Astrocyte (in vitro differentiated cells and primary cell): ENCODE results near the gene ADAMTS17. TPM values are rescaled to one million over a fixed set of nuclear protein-coding genes. Genes with fewer than 3 reads are reported as not detected.

ENCODE experiments used
- DNase-seq: peaks from one replicate; pipeline ENCODE4 v3.0.0-alpha.2; 2010; ENCODE audit warnings: low read depth
- FAIRE-seq: peaks from 2 replicates; lab custom pipeline; 2011; peaks lifted over from hg19 to GRCh38; lab: Jason Lieb, UNC
- H2AFZ ChIP-seq: 2 replicates; pipeline ENCODE4 v1.6.0; 2012; ENCODE audit warnings: low read depth, low read length, inconsistent platforms
- H3K27ac ChIP-seq: 2 replicates; pipeline ENCODE4 v1.5.1; 2011; ENCODE audit warnings: low read depth, low read length, inconsistent platforms
- H3K27me3 ChIP-seq: 2 replicates; pipeline ENCODE4 v1.6.0; 2011; ENCODE audit warnings: low read length, inconsistent platforms; ENCODE audit not compliant: insufficient read depth
- H3K36me3 ChIP-seq: 2 replicates; pipeline ENCODE4 v1.5.1; 2011; ENCODE audit warnings: low read length, inconsistent platforms; ENCODE audit not compliant: insufficient read depth
- H3K4me1 ChIP-seq: 2 replicates; pipeline ENCODE4 v1.5.1; 2011; ENCODE audit warnings: low read length, inconsistent platforms; ENCODE audit not compliant: insufficient read depth
- H3K4me2 ChIP-seq: 2 replicates; pipeline ENCODE4 v1.6.0; 2012; ENCODE audit warnings: low read length, inconsistent platforms
- H3K4me3 ChIP-seq: 2 replicates; pipeline ENCODE4 v1.5.1; 2011; ENCODE audit warnings: low read depth, mild to moderate bottlenecking, low read length, inconsistent platforms; ENCODE audit not compliant: insufficient read depth
- H3K79me2 ChIP-seq: 2 replicates; pipeline ENCODE4 v1.6.0; 2012; ENCODE audit warnings: mild to moderate bottlenecking, low read length, inconsistent platforms; ENCODE audit not compliant: insufficient read depth
- H3K9ac ChIP-seq: 2 replicates; pipeline ENCODE4 v1.6.0; 2012; ENCODE audit warnings: mild to moderate bottlenecking, low read length, inconsistent platforms
- H3K9me3 ChIP-seq: 2 replicates; pipeline ENCODE4 v1.5.1; 2012; ENCODE audit warnings: low read depth, mild to moderate bottlenecking, low read length, inconsistent platforms; ENCODE audit not compliant: insufficient read depth
- H4K20me1 ChIP-seq: 2 replicates; pipeline ENCODE4 v1.6.0; 2012; ENCODE audit warnings: low read length, inconsistent platforms; ENCODE audit not compliant: insufficient read depth
- H3K27ac Mint-ChIP-seq: one replicate; pipeline ENCODE4 v1.8.0; 2021; ENCODE audit warnings: mild to moderate bottlenecking, mixed read lengths; ENCODE audit not compliant: unreplicated experiment
- H3K27me3 Mint-ChIP-seq: one replicate; pipeline ENCODE4 v1.8.0; 2021; ENCODE audit warnings: low read depth, mixed read lengths; ENCODE audit not compliant: unreplicated experiment
- H3K36me3 Mint-ChIP-seq: one replicate; pipeline ENCODE4 v1.8.0; 2021; ENCODE audit warnings: low read depth, mixed read lengths; ENCODE audit not compliant: unreplicated experiment
- H3K4me1 Mint-ChIP-seq: one replicate; pipeline ENCODE4 v1.8.0; 2021; ENCODE audit warnings: low read depth, mixed read lengths; ENCODE audit not compliant: unreplicated experiment
- H3K4me3 Mint-ChIP-seq: one replicate; pipeline ENCODE4 v1.8.0; 2021; ENCODE audit warnings: mild to moderate bottlenecking, moderate library complexity, mixed read lengths; ENCODE audit not compliant: unreplicated experiment
- H3K9me3 Mint-ChIP-seq: one replicate; pipeline ENCODE4 v1.8.0; 2021; ENCODE audit warnings: mild to moderate bottlenecking, mixed read lengths; ENCODE audit not compliant: unreplicated experiment
- EZH2 ChIP-seq: IDR thresholded peaks from 2 replicates; pipeline ENCODE4 v1.6.1; 2012; ENCODE audit warnings: mild to moderate bottlenecking, low read length, inconsistent platforms; ENCODE audit not compliant: insufficient read depth
- total RNA-seq: library from RNA; stranded (reverse); gene quantifications from 2 replicates; pipeline ENCODE4 v1.2.1, GENCODE V29; 2021
- TF ChIP-seq, protein P1 (sequence below): IDR thresholded peaks from 2 replicates; pipeline ENCODE4 v1.5.1; 2011; ENCODE audit warnings: low read depth, mild to moderate bottlenecking, inconsistent platforms, low read length, moderate library complexity; ENCODE audit not compliant: insufficient read depth

The ADAMTS17 gene
- total RNA-seq, 1 donor from 2014 or later: 0.27 TPM

GRCh38 chr15:100026041-100026440 is 315.7 kb downstream of the ADAMTS17 start:
- Histone ChIP-seq H3K9ac (no peak overlapping the region), H3K4me1 (peaks cover 6% of the 10 kb centered on the region), H3K27ac (no peak overlapping the region), H3K4me3 (no peak overlapping the region), H3K4me2 (no peak overlapping the region), H4K20me1 (no peaks in the 10 kb centered on the region), H3K36me3 (no peaks in the 10 kb centered on the region), H3K79me2 (no peaks in the 10 kb centered on the region), H3K9me3 (peaks cover 4% of the 10 kb centered on the region), H3K27me3 (no peaks in the 10 kb centered on the region), H2AFZ (no peak overlapping the region)
- peaks cover 15% of the 10 kb centered on the region for H3K9me3 Mint-ChIP-seq
- H3K4me3 Mint-ChIP-seq: no peak overlapping the region
- H3K27me3 Mint-ChIP-seq: peaks cover 18% of the 10 kb centered on the region
- DNase-seq: no peak
- H3K4me1 Mint-ChIP-seq: peaks cover 5% of the 10 kb centered on the region
- no peak overlapping the region for H3K27ac Mint-ChIP-seq
- H3K36me3 Mint-ChIP-seq: no peaks in the 10 kb centered on the region
- no peak for FAIRE-seq
- TF ChIP-seq, protein P1, sequence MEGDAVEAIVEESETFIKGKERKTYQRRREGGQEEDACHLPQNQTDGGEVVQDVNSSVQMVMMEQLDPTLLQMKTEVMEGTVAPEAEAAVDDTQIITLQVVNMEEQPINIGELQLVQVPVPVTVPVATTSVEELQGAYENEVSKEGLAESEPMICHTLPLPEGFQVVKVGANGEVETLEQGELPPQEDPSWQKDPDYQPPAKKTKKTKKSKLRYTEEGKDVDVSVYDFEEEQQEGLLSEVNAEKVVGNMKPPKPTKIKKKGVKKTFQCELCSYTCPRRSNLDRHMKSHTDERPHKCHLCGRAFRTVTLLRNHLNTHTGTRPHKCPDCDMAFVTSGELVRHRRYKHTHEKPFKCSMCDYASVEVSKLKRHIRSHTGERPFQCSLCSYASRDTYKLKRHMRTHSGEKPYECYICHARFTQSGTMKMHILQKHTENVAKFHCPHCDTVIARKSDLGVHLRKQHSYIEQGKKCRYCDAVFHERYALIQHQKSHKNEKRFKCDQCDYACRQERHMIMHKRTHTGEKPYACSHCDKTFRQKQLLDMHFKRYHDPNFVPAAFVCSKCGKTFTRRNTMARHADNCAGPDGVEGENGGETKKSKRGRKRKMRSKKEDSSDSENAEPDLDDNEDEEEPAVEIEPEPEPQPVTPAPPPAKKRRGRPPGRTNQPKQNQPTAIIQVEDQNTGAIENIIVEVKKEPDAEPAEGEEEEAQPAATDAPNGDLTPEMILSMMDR: no peak
- no peak for TF ChIP-seq EZH2

- Histone ChIP-seq H2AFZ (no peak overlapping the region), H4K20me1 (no peaks in the 10 kb centered on the region), H3K4me1 (no peaks in the 10 kb centered on the region), H3K4me3 (no peak overlapping the region), H3K27ac (no peak overlapping the region), H3K36me3 (no peaks in the 10 kb centered on the region), H3K79me2 (no peaks in the 10 kb centered on the region), H3K9ac (no peak overlapping the region), H3K27me3 (no peaks in the 10 kb centered on the region), H3K9me3 (peaks cover 2% of the 10 kb centered on the region), H3K4me2 (no peak overlapping the region)
- DNase-seq (no peak), FAIRE-seq (no peak)
- no peaks in the 10 kb centered on the region for H3K36me3 Mint-ChIP-seq
- no peaks in the 10 kb centered on the region for H3K4me1 Mint-ChIP-seq
- peaks cover 23% of the 10 kb centered on the region for H3K27me3 Mint-ChIP-seq
- peaks cover 14% of the 10 kb centered on the region for H3K9me3 Mint-ChIP-seq
- H3K4me3 Mint-ChIP-seq: no peak overlapping the region
- H3K27ac Mint-ChIP-seq: no peak overlapping the region
- TF ChIP-seq, protein P1: no peak
- TF ChIP-seq EZH2: no peak
These were observed 319.0 kb downstream of the ADAMTS17 start for GRCh38 chr15:100022806-100023205.

- no peaks in the 10 kb centered on the region for H4K20me1 ChIP-seq
- no peak overlapping the region for H3K4me3 ChIP-seq
- H3K27ac Mint-ChIP-seq: no peak overlapping the region
- H3K27me3 Mint-ChIP-seq: peaks cover 23% of the 10 kb centered on the region
- no peaks in the 10 kb centered on the region for H3K9me3 ChIP-seq
- no peaks in the 10 kb centered on the region for H3K27me3 ChIP-seq
- FAIRE-seq: no peak
- no peak overlapping the region for H3K4me2 ChIP-seq
- no peaks in the 10 kb centered on the region for H3K36me3 ChIP-seq
- no peaks in the 10 kb centered on the region for H3K4me1 ChIP-seq
- TF ChIP-seq, protein P1: no peak
- TF ChIP-seq EZH2: no peak
- H3K36me3 Mint-ChIP-seq: no peaks in the 10 kb centered on the region
- H3K27ac ChIP-seq: no peak overlapping the region
- H3K79me2 ChIP-seq: no peaks in the 10 kb centered on the region
- H3K9ac ChIP-seq: no peak overlapping the region
- no peak overlapping the region for H2AFZ ChIP-seq
- no peaks in the 10 kb centered on the region for H3K4me1 Mint-ChIP-seq
- peaks cover 12% of the 10 kb centered on the region for H3K9me3 Mint-ChIP-seq
- no peak overlapping the region for H3K4me3 Mint-ChIP-seq
- no peak for DNase-seq
These were observed 319.4 kb downstream of the ADAMTS17 start for GRCh38 chr15:100022391-100022790.
